GM19328 (cell line): ENCODE measurements around the gene ANKRD37.

Experiments used
- ATAC-seq: cut with Tn5 transposase; IDR thresholded peaks from one replicate; pipeline ENCODE4 v1.9.1; 2021; ENCODE audit warnings: mild to moderate bottlenecking, moderate library complexity; ENCODE audit not compliant: unreplicated experiment

Gene ANKRD37

GRCh38 chr4:185379326-185380295 is 17.0 kb upstream of the ANKRD37 start:
- ATAC-seq = no peak

- no peak for ATAC-seq
These were observed 16.3 kb upstream of the ANKRD37 start for GRCh38 chr4:185380320-185380719.

GRCh38 chr4:185381288-185382196 is 15.1 kb upstream of the ANKRD37 start:
- ATAC-seq = no peak

- ATAC-seq = no peak
These were observed 13.9 kb upstream of the ANKRD37 start for GRCh38 chr4:185382754-185383153.

- no peak for ATAC-seq
These were observed 13.2 kb upstream of the ANKRD37 start for GRCh38 chr4:185383451-185383850.

GRCh38 chr4:185384061-185384460 is 12.6 kb upstream of the ANKRD37 start:
- ATAC-seq = no peak

GRCh38 chr4:185384930-185385331 is 11.7 kb upstream of the ANKRD37 start:
- no peak for ATAC-seq

- no peak for ATAC-seq
These were observed 8.7 kb upstream of the ANKRD37 start for GRCh38 chr4:185387957-185388356.

- ATAC-seq = no peak
These were observed 5.7 kb upstream of the ANKRD37 start for GRCh38 chr4:185390941-185391340.

- no peak for ATAC-seq
These were observed 4.5 kb upstream of the ANKRD37 start for GRCh38 chr4:185392156-185392555.

- ATAC-seq = no peak
These were observed 1.9 kb upstream of the ANKRD37 start for GRCh38 chr4:185394568-185395237.

GRCh38 chr4:185395238-185395955 is 1.2 kb upstream of the ANKRD37 start, which contains the start of gene LRP2BP:
TSS of gene LRP2BP (minus strand) at chr4:185395924. CDS start at chr4:185378186, 17,738 bp downstream.
- ATAC-seq = no peak

GRCh38 chr4:185395956-185396723 is 501 bp upstream of the ANKRD37 start:
- ATAC-seq = peak; percentile 71

GRCh38 chr4:185398618-185399017 is 2.0 kb downstream of the ANKRD37 start:
- ATAC-seq = no peak

GRCh38 chr4:185399466-185399865 is 2.8 kb downstream of the ANKRD37 start:
- ATAC-seq = no peak

- no peak for ATAC-seq
These were observed 7.4 kb downstream of the ANKRD37 start for GRCh38 chr4:185404031-185404430.

GRCh38 chr4:185405296-185405999 is 8.8 kb downstream of the ANKRD37 start:
- no peak for ATAC-seq

GRCh38 chr4:185408432-185408831 is 11.8 kb downstream of the ANKRD37 start:
- ATAC-seq = no peak

GRCh38 chr4:185411849-185412248 is 15.2 kb downstream of the ANKRD37 start:
- no peak for ATAC-seq
